Endothelial cell of umbilical vein (primary cell): ENCODE results near the gene PKD2. TPM values are rescaled to one million over a fixed set of nuclear protein-coding genes. Genes with fewer than 3 reads are reported as not detected.

Experiments used
- BruUV-seq: library from RNA; stranded (reverse); fragments of 400-500 nt; replicated peaks from 2 replicates; lab custom pipeline; 2021; lab: Mats Ljungman, UMichigan
- CTCF ChIA-PET: fragments of 300-600, 350-600 bp; sonication (Branson Sonifier 250); formaldehyde crosslinking; loops from one replicate; lab custom pipeline; 2021; ENCODE audit warnings: antibody characterized with exemption, inconsistent platforms; lab: Charles Lee
- POLR2A ChIA-PET: fragments of 300-600, 350-600 bp; sonication (Branson Sonifier 250); formaldehyde crosslinking; loops from one replicate; lab custom pipeline; 2021; ENCODE audit warnings: antibody characterized with exemption, inconsistent platforms; lab: Charles Lee
- DNase-seq: peaks from one replicate; pipeline ENCODE4 v3.0.0-alpha.2; 2011; ENCODE audit warnings: low read depth, low spot score
- FAIRE-seq: peaks from 2 replicates; lab custom pipeline; 2011; peaks lifted over from hg19 to GRCh38; lab: Jason Lieb, UNC
- H2AFZ ChIP-seq: 2 replicates; pipeline ENCODE4 v1.6.0; 2012; ENCODE audit warnings: low read depth, low read length, control low read depth, inconsistent platforms
- H3K27ac ChIP-seq: 2 replicates; pipeline ENCODE4 v1.5.1; 2011; ENCODE audit warnings: low read depth, mild to moderate bottlenecking, control low read depth, low read length, moderate library complexity; ENCODE audit not compliant: insufficient read depth
- H3K27me3 ChIP-seq, 2 experiments: 2 replicates each; pipeline versions ENCODE4 v1.6.0 to v1.6.1; 2011; ENCODE audit warnings: low read length in 2 of 2, mixed read lengths in 1 of 2; ENCODE audit not compliant: control insufficient read depth in 2 of 2, insufficient read depth in 2 of 2
- H3K36me3 ChIP-seq, 2 experiments: 2 replicates in 1 of 2; 3 replicates in 1 of 2; pipeline ENCODE4 v1.5.1; 2011; ENCODE audit warnings: low read length in 2 of 2, mild to moderate bottlenecking in 1 of 2, moderate library complexity in 1 of 2; ENCODE audit not compliant: control insufficient read depth in 2 of 2, insufficient read depth in 2 of 2; ENCODE audit errors: extremely low read depth in 1 of 2
- H3K4me1 ChIP-seq: 3 replicates; pipeline ENCODE4 v1.5.1; 2011; ENCODE audit warnings: mild to moderate bottlenecking, low read length; ENCODE audit not compliant: control insufficient read depth, insufficient read depth; ENCODE audit errors: extremely low read depth
- H3K4me2 ChIP-seq: 2 replicates; pipeline ENCODE4 v1.6.1; 2011; ENCODE audit warnings: low read length, control low read depth, mixed read lengths; ENCODE audit not compliant: insufficient read depth
- H3K4me3 ChIP-seq, 3 experiments: fragments of 200-600 bp in 1 of 3; sonication (generic), shearing (Covaris generic) in 1 of 3; replicated peaks in 1 of 3; 2 replicates each; pipeline ENCODE4 v1.5.1; 2011 to 2016; ENCODE audit warnings: control low read depth in 3 of 3, low read length in 3 of 3, mild to moderate bottlenecking in 2 of 3, inconsistent platforms in 1 of 3, low read depth in 1 of 3, moderate library complexity in 1 of 3; ENCODE audit not compliant: insufficient read depth in 1 of 3
- H3K79me2 ChIP-seq: 2 replicates; pipeline ENCODE4 v1.6.0; 2012; ENCODE audit warnings: low read length, inconsistent platforms; ENCODE audit not compliant: control insufficient read depth, insufficient read depth
- H3K9ac ChIP-seq: replicated peaks from 2 replicates; pipeline ENCODE3; 2011; ENCODE audit warnings: low read length, control low read depth; ENCODE audit not compliant: insufficient read depth; ENCODE audit errors: extremely low read depth
- H3K9me1 ChIP-seq: replicated peaks from 3 replicates; pipeline ENCODE4 v1.6.0; 2011; ENCODE audit warnings: mild to moderate bottlenecking, low read length; ENCODE audit not compliant: control insufficient read depth, insufficient read depth; ENCODE audit errors: extremely low read depth
- H3K9me3 ChIP-seq: replicated peaks from 2 replicates; pipeline ENCODE4 v1.5.1; 2012; ENCODE audit warnings: low read length, inconsistent platforms; ENCODE audit not compliant: control insufficient read depth, insufficient read depth
- H4K20me1 ChIP-seq: replicated peaks from 2 replicates; pipeline ENCODE3; 2011; ENCODE audit warnings: mild to moderate bottlenecking, low read length; ENCODE audit not compliant: control insufficient read depth, insufficient read depth; ENCODE audit errors: extremely low read depth
- EZH2 ChIP-seq: IDR thresholded peaks from 2 replicates; pipeline ENCODE4 v1.6.1; 2012; ENCODE audit warnings: borderline replicate concordance, low read depth, mild to moderate bottlenecking, moderate library complexity, low read length, inconsistent platforms; ENCODE audit not compliant: severe bottlenecking
- FOS ChIP-seq: IDR thresholded peaks from 2 replicates; pipeline ENCODE4 v1.6.1; 2011; ENCODE audit warnings: mild to moderate bottlenecking, low read length, moderate library complexity, borderline replicate concordance; ENCODE audit not compliant: insufficient read depth
- GATA2 ChIP-seq: IDR thresholded peaks from 2 replicates; pipeline ENCODE4 v1.7.0; 2011; ENCODE audit warnings: low read depth, mild to moderate bottlenecking, moderate library complexity, mixed read lengths, low read length; ENCODE audit not compliant: insufficient read length, insufficient read depth
- JUN ChIP-seq: IDR thresholded peaks from 2 replicates; pipeline ENCODE4 v1.6.1; 2011; ENCODE audit warnings: borderline replicate concordance, low read depth; ENCODE audit not compliant: insufficient read length, insufficient read depth
- MYC ChIP-seq: IDR thresholded peaks from one replicate; pipeline ENCODE4 v1.6.1; 2011; ENCODE audit warnings: mild to moderate bottlenecking, low read depth, low read length
- POLR2A ChIP-seq: IDR thresholded peaks from 2 replicates; pipeline ENCODE4 v1.6.1; 2012; ENCODE audit warnings: low read depth, mild to moderate bottlenecking, control low read depth, low read length
- POLR2AphosphoS5 ChIP-seq: IDR thresholded peaks from 2 replicates; pipeline ENCODE4 v1.6.1; 2012; ENCODE audit warnings: low read depth, mild to moderate bottlenecking, control low read depth, low read length, moderate library complexity; ENCODE audit not compliant: insufficient read depth
- dilution Hi-C: fragments of 300-500 bp; cut with MboI; formaldehyde crosslinking; loops from one replicate; pipeline ENCODE4 v1.15.0; 2019; ENCODE audit warnings: low sequenced_read_pairs; ENCODE audit not compliant: extremely low pct_ligation_motif_present
- intact Hi-C: fragments of 100-400 bp; cut with micrococcal nuclease; formaldehyde crosslinking; loops from one replicate; pipeline ENCODE4 v1.10.0; 2022
- polyA plus RNA-seq, 4 experiments: library from polyadenylated mRNA; depleted of rRNA in 3 of 4; stranded (reverse) in 3 of 4; unstranded in 1 of 4; fragments of >200 nt; gene quantifications; 2 replicates each; pipeline versions ENCODE4 v1.2.1 to v1.2.3, GENCODE V29; 2011 to 2012; ENCODE audit warnings: missing spikeins in 1 of 4
- total RNA-seq: library from RNA; stranded (reverse); gene quantifications from 2 replicates; pipeline ENCODE4 v1.2.3, GENCODE V29; 2021
- TF ChIP-seq, protein P1 (sequence below): IDR thresholded peaks from 2 replicates; pipeline ENCODE4 v1.6.1; 2011; ENCODE audit not compliant: insufficient read depth, insufficient read length

The PKD2 gene
- total and polyA plus RNA-seq, 2 donors (not counting 3 experiments of a cell fraction or from before 2014, with no cell fraction given), result 23.1 to 27.0 TPM

DNA sequence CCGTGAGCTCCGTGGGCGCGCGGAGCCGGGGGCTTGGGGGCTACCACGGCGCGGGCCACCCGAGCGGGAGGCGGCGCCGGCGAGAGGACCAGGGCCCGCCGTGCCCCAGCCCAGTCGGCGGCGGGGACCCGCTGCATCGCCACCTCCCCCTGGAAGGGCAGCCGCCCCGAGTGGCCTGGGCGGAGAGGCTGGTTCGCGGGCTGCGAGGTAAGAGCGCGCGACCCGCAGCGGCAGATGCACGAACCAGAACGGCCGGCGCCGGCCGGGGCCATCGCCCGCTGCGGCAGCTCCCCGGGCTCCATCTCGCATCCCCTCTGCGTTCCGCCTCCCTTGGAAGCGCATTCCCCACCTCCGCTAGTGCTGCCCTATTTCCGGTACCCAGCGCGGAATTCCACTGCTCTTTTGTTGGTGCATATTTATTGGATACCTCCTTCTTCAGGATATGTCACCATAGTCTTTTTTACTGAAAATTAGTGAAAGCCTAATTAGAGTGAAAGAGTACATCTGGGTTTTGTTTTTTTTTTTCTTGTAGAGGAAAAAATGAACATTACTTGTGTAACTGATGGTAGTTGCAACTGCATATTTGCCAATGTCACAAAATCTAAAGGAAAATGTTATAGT, 797 bp downstream of the PKD2 start:
- CTCF ChIA-PET, result interaction anchor here (1.0 to 2.8 kb wide), 3 partner anchors 25 to 204 kb away, joined by 4 to 15 read pairs (median 8); no protein-coding TSS in a partner anchor
- POLR2A ChIA-PET, result no interaction called here
- Histone ChIP-seq H3K4me3 (peak overlapping the region; percentile 66 to 89 (median 88)), H3K36me3 (no peaks in the 10 kb centered on the region), H3K27ac (peak overlapping the region; percentile 68), H3K27me3 (no peaks in the 10 kb centered on the region), H3K9ac (peak overlapping the region; percentile 93), H3K4me2 (peak overlapping the region; percentile 86), H2AFZ (peak overlapping the region; percentile 79), H3K9me3 (no peaks in the 10 kb centered on the region), H3K79me2 (peaks cover 51% of the 10 kb centered on the region), H3K4me1 (peaks cover 29% of the 10 kb centered on the region), H3K9me1 (no peaks in the 10 kb centered on the region), H4K20me1 (no peaks in the 10 kb centered on the region)
- TSS peak; percentile 73 for BruUV-seq
- intact Hi-C loops, result loop anchor here (1.0 to 5.0 kb wide), 3 partner anchors 10 to 99 kb away; no protein-coding TSS in a partner anchor
- FAIRE-seq (peak; percentile 83), DNase-seq (peak; percentile 56)
- dilution Hi-C loops, result no loop called here
- TF ChIP-seq POLR2A, result no peak
- no peak for TF ChIP-seq MYC
- TF ChIP-seq, protein P1, sequence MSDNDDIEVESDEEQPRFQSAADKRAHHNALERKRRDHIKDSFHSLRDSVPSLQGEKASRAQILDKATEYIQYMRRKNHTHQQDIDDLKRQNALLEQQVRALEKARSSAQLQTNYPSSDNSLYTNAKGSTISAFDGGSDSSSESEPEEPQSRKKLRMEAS, result no peak
- no peak for TF ChIP-seq EZH2
- peak; percentile 51 for TF ChIP-seq POLR2AphosphoS5
- no peak for TF ChIP-seq JUN
- no peak for TF ChIP-seq GATA2
- TF ChIP-seq FOS, result peak; percentile 8
